ENCODE data around the gene TSC2.

DNA sequence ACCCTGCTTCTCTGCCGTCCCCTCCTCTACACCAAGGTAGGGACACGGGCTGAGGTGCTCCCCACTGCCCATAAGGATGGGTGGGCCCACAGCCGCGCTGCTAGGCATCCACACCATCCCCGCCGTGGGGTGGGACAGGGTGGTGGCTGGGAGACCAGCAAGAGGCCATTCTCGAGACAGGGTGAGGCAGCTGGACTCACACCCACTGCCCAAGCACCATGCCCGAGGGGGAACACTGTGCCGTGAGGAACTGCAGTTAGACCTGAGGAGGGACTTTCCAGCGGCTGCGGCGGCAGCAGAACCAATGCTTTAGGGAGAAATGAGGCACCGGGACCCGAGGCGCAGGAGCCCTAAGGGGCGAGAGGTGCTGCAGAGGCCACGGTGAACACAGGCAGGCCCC is 74.6 kb downstream of the TSC2 start:
- TF ChIP-seq, protein P1, sequence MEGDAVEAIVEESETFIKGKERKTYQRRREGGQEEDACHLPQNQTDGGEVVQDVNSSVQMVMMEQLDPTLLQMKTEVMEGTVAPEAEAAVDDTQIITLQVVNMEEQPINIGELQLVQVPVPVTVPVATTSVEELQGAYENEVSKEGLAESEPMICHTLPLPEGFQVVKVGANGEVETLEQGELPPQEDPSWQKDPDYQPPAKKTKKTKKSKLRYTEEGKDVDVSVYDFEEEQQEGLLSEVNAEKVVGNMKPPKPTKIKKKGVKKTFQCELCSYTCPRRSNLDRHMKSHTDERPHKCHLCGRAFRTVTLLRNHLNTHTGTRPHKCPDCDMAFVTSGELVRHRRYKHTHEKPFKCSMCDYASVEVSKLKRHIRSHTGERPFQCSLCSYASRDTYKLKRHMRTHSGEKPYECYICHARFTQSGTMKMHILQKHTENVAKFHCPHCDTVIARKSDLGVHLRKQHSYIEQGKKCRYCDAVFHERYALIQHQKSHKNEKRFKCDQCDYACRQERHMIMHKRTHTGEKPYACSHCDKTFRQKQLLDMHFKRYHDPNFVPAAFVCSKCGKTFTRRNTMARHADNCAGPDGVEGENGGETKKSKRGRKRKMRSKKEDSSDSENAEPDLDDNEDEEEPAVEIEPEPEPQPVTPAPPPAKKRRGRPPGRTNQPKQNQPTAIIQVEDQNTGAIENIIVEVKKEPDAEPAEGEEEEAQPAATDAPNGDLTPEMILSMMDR (IDR thresholded peaks at IDR 0.05; ENCODE audit: low read length), result no peak
- no peak for TF ChIP-seq EZH2 (IDR thresholded peaks at IDR 0.05; ENCODE audit: borderline replicate concordance, low read length)
